ENCODE data around the gene UCHL1. TPM values are rescaled to one million over a fixed set of nuclear protein-coding genes. Genes with fewer than 3 reads are reported as not detected.
"Not testable (repeated sequence)": the region's sequence is repeated elsewhere in the genome, so short reads cannot be mapped to it uniquely, and the experiment has no call there.

UCHL1 gene
- polyA plus RNA-seq, 1 donor from 2014 or later: 5,099 TPM

DNA sequence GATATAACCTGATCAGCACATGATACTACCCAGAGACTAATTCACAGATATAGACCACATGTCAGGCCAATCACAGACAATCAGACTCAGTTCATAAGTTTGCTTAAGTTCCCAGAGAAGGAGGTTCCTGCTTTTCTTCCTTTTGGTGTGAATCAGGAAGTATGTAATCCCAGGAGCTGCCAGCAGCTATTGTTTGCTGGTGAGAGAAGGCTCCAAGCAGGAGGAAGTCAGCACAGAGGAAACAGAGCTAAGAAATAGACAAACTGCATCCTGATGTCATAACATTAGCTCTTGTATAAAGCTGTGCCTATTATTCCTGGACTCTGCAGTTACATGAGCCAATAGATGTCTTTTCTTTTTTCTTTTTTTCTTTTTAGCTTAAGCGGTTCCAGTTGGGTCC, 50.9 kb downstream of the UCHL1 start:
- Histone ChIP-seq H3K9me3 (ENCODE audit: low read length) (no peaks in the 10 kb centered on the region), H3F3A (ENCODE audit: insufficient read depth, low read length, poor library complexity, severe bottlenecking) (no peaks in the 10 kb centered on the region), H4K20me1 (ENCODE audit: insufficient read depth) (no peaks in the 10 kb centered on the region), H3K4me2 (ENCODE audit: low read length) (no peak overlapping the region), H3K4me3 (ENCODE audit: low read length) (no peak overlapping the region), H3K79me2 (replicated peaks; ENCODE audit: insufficient read depth, low read length) (no peaks in the 10 kb centered on the region), H3K9ac (ENCODE audit: low read length) (no peak overlapping the region), H3K36me3 (ENCODE audit: insufficient read depth, low read length) (no peaks in the 10 kb centered on the region), H3K27me3 (ENCODE audit: insufficient read depth, low read depth, low read length) (no peaks in the 10 kb centered on the region), H3K9me2 (ENCODE audit: insufficient read depth, low read length) (no peaks in the 10 kb centered on the region), H3K27ac (ENCODE audit: low read length) (no peak overlapping the region), H2AFZ (ENCODE audit: low read depth, low read length) (no peak overlapping the region)
- TF ChIP-seq MXI1 (conservative IDR thresholded peaks at IDR 0.05; ENCODE audit: poor library complexity, severe bottlenecking) (no peak), POLR2AphosphoS5 (IDR thresholded peaks at IDR 0.05) (no peak), TAF1 (IDR thresholded peaks at IDR 0.05; ENCODE audit: low read depth) (no peak), SMC3 (conservative IDR thresholded peaks at IDR 0.05; ENCODE audit: poor library complexity) (no peak), EP300 (conservative IDR thresholded peaks at IDR 0.05; ENCODE audit: poor library complexity, severe bottlenecking) (no peak), RAD21 (conservative IDR thresholded peaks at IDR 0.05) (no peak), EZH2 (IDR thresholded peaks at IDR 0.05; ENCODE audit: borderline replicate concordance, insufficient read depth, low read length, poor library complexity, severe bottlenecking) (no peak)
- TF ChIP-seq, protein P1, sequence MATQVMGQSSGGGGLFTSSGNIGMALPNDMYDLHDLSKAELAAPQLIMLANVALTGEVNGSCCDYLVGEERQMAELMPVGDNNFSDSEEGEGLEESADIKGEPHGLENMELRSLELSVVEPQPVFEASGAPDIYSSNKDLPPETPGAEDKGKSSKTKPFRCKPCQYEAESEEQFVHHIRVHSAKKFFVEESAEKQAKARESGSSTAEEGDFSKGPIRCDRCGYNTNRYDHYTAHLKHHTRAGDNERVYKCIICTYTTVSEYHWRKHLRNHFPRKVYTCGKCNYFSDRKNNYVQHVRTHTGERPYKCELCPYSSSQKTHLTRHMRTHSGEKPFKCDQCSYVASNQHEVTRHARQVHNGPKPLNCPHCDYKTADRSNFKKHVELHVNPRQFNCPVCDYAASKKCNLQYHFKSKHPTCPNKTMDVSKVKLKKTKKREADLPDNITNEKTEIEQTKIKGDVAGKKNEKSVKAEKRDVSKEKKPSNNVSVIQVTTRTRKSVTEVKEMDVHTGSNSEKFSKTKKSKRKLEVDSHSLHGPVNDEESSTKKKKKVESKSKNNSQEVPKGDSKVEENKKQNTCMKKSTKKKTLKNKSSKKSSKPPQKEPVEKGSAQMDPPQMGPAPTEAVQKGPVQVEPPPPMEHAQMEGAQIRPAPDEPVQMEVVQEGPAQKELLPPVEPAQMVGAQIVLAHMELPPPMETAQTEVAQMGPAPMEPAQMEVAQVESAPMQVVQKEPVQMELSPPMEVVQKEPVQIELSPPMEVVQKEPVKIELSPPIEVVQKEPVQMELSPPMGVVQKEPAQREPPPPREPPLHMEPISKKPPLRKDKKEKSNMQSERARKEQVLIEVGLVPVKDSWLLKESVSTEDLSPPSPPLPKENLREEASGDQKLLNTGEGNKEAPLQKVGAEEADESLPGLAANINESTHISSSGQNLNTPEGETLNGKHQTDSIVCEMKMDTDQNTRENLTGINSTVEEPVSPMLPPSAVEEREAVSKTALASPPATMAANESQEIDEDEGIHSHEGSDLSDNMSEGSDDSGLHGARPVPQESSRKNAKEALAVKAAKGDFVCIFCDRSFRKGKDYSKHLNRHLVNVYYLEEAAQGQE (IDR thresholded peaks at IDR 0.05; ENCODE audit: borderline replicate concordance): no peak
- TF ChIP-seq, protein P2, sequence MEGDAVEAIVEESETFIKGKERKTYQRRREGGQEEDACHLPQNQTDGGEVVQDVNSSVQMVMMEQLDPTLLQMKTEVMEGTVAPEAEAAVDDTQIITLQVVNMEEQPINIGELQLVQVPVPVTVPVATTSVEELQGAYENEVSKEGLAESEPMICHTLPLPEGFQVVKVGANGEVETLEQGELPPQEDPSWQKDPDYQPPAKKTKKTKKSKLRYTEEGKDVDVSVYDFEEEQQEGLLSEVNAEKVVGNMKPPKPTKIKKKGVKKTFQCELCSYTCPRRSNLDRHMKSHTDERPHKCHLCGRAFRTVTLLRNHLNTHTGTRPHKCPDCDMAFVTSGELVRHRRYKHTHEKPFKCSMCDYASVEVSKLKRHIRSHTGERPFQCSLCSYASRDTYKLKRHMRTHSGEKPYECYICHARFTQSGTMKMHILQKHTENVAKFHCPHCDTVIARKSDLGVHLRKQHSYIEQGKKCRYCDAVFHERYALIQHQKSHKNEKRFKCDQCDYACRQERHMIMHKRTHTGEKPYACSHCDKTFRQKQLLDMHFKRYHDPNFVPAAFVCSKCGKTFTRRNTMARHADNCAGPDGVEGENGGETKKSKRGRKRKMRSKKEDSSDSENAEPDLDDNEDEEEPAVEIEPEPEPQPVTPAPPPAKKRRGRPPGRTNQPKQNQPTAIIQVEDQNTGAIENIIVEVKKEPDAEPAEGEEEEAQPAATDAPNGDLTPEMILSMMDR (IDR thresholded peaks at IDR 0.05; ENCODE audit: poor library complexity, severe bottlenecking): no peak

DNA sequence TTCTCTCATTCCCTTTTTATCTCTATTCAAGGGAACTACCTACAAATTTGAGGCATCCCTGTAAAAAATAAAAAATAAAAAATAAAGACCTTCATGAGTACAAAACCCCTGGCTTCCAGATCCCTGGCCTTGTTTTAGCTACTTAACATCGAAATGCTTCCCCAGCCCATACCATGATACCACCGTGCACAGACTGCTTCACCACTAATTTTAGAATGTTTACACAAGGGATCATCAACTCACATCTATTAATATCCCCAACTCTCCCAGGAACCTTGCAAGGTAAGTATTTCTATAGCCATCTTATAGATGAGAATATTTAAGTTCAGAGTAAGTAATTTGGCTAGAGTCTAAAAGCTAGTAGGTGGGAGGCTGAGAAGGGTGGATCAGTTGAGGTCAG, 51.7 kb downstream of the UCHL1 start:
- Histone ChIP-seq H3K27ac (ENCODE audit: low read length) (no peak overlapping the region), H3K27me3 (ENCODE audit: insufficient read depth, low read depth, low read length) (no peaks in the 10 kb centered on the region), H3K4me2 (ENCODE audit: low read length) (no peak overlapping the region), H3K36me3 (ENCODE audit: insufficient read depth, low read length) (no peaks in the 10 kb centered on the region), H3F3A (ENCODE audit: insufficient read depth, low read length, poor library complexity, severe bottlenecking) (no peaks in the 10 kb centered on the region), H2AFZ (ENCODE audit: low read depth, low read length) (no peak overlapping the region), H3K9me3 (ENCODE audit: low read length) (no peaks in the 10 kb centered on the region), H3K9ac (ENCODE audit: low read length) (no peak overlapping the region), H3K9me2 (ENCODE audit: insufficient read depth, low read length) (no peaks in the 10 kb centered on the region), H3K4me3 (ENCODE audit: low read length) (no peak overlapping the region), H4K20me1 (ENCODE audit: insufficient read depth) (no peaks in the 10 kb centered on the region), H3K79me2 (replicated peaks; ENCODE audit: insufficient read depth, low read length) (no peaks in the 10 kb centered on the region)
- TF ChIP-seq EZH2 (IDR thresholded peaks at IDR 0.05; ENCODE audit: borderline replicate concordance, insufficient read depth, low read length, poor library complexity, severe bottlenecking): no peak
- TF ChIP-seq SMC3 (conservative IDR thresholded peaks at IDR 0.05; ENCODE audit: poor library complexity): no peak
- TF ChIP-seq MXI1 (conservative IDR thresholded peaks at IDR 0.05; ENCODE audit: poor library complexity, severe bottlenecking): no peak
- TF ChIP-seq, protein P2 (IDR thresholded peaks at IDR 0.05; ENCODE audit: poor library complexity, severe bottlenecking): no peak
- TF ChIP-seq TAF1 (IDR thresholded peaks at IDR 0.05; ENCODE audit: low read depth): no peak
- TF ChIP-seq RAD21 (conservative IDR thresholded peaks at IDR 0.05): no peak
- no peak for TF ChIP-seq POLR2AphosphoS5 (IDR thresholded peaks at IDR 0.05)
- TF ChIP-seq, protein P1 (IDR thresholded peaks at IDR 0.05; ENCODE audit: borderline replicate concordance): no peak
- no peak for TF ChIP-seq EP300 (conservative IDR thresholded peaks at IDR 0.05; ENCODE audit: poor library complexity, severe bottlenecking)

DNA sequence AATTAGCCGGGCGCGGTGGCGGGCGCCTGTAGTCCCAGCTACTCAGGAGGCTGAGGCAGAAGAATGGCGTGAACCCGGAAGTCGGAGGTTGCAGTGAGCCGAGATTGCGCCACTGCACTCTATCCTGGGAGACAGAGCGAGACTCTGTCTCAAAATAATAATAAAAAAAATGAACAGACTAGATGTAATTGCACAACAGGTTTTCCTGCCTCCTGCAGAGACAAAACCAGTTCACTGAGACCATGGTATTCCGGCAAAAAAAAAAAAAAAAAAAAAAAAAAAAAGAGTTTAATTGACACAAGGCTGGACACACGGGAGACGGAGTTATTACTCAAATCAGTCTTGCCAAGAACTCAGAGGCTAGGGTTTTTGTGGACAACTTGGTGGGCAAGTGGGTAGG, 58.7 kb downstream of the UCHL1 start:
- not testable (repeated sequence) for H3K4me2 ChIP-seq (ENCODE audit: low read length); H3K9me3 ChIP-seq (ENCODE audit: low read length); H3K79me2 ChIP-seq (replicated peaks; ENCODE audit: insufficient read depth, low read length); H3K4me3 ChIP-seq (ENCODE audit: low read length); H3K9ac ChIP-seq (ENCODE audit: low read length); H2AFZ ChIP-seq (ENCODE audit: low read depth, low read length); H3F3A ChIP-seq (ENCODE audit: insufficient read depth, low read length, poor library complexity, severe bottlenecking); H3K27me3 ChIP-seq (ENCODE audit: insufficient read depth, low read depth, low read length); H3K9me2 ChIP-seq (ENCODE audit: insufficient read depth, low read length); H3K27ac ChIP-seq (ENCODE audit: low read length); H4K20me1 ChIP-seq (ENCODE audit: insufficient read depth); H3K36me3 ChIP-seq (ENCODE audit: insufficient read depth, low read length)
